DND-41 (cell line): ENCODE results near the gene PRELID1.

ENCODE experiments used
- EZH2 ChIP-seq: IDR thresholded peaks from 3 replicates; pipeline ENCODE4 v1.6.1; 2012; ENCODE audit warnings: borderline replicate concordance, low read depth, mild to moderate bottlenecking, moderate library complexity, low read length, inconsistent platforms; ENCODE audit not compliant: severe bottlenecking
- TF ChIP-seq, protein P1 (sequence below): IDR thresholded peaks from 2 replicates; pipeline ENCODE4 v1.5.1; 2012; ENCODE audit warnings: borderline replicate concordance, low read length, moderate library complexity, mild to moderate bottlenecking; ENCODE audit not compliant: poor library complexity, severe bottlenecking; ENCODE audit errors: extremely low read depth

DNA sequence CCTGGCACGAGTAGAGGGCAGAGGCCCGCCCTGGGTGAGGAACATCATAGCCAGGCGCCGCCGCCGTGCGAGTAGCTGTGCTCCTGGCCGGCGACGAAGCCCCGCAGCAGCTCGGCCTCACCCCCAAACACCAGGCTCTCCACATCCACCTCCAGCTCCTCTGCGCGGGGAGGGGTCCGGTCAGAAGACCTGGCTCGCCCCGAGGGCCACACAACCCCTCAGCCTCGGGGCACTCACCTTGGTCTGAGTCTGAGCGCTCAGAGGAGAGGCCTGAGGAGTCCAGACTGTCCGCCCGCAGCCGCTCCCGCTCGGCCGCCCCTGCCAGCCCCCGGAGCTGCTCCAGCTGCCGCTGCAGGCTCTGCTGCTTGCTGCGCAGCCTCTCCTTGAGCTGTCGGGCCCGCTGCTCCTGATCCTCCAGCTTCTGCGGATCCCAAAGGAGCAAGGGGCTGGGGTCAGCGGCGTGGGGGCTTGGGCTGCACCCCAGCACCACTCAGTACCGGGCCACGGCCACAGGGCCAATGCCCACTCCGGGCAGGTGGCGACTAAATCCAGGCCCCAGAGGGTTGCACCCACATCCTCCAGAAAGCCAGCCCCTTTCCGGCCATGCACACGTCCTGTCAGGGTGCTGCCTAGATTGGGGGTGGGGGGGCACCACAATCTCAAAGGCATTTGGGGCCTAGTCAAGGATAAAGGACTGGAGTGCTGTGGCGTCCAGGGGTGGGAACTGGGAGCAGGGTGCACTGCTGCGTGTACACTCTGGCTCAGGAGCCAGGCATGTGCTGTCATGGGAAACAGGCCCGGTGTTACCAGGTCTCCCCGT, 4.2 kb downstream of the PRELID1 start:
- TF ChIP-seq, protein P1, sequence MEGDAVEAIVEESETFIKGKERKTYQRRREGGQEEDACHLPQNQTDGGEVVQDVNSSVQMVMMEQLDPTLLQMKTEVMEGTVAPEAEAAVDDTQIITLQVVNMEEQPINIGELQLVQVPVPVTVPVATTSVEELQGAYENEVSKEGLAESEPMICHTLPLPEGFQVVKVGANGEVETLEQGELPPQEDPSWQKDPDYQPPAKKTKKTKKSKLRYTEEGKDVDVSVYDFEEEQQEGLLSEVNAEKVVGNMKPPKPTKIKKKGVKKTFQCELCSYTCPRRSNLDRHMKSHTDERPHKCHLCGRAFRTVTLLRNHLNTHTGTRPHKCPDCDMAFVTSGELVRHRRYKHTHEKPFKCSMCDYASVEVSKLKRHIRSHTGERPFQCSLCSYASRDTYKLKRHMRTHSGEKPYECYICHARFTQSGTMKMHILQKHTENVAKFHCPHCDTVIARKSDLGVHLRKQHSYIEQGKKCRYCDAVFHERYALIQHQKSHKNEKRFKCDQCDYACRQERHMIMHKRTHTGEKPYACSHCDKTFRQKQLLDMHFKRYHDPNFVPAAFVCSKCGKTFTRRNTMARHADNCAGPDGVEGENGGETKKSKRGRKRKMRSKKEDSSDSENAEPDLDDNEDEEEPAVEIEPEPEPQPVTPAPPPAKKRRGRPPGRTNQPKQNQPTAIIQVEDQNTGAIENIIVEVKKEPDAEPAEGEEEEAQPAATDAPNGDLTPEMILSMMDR: no peak
- no peak for TF ChIP-seq EZH2
